OCI-LY1 (cell line): ENCODE results near the gene ZNF460.

Experiments
- EZH2 ChIP-seq: fragments of 200-600 bp; sonication (generic), shearing (Covaris generic); IDR thresholded peaks from 2 replicates; pipeline ENCODE4 v1.8.0; 2017; ENCODE audit warnings: borderline replicate concordance, mixed run types, mild to moderate bottlenecking, antibody characterized with exemption, low read length, moderate library complexity, mixed read lengths
- TF ChIP-seq, protein P1 (sequence below): fragments of 200-600 bp; sonication (generic), shearing (Covaris generic); IDR thresholded peaks from 2 replicates; pipeline ENCODE4 v1.5.1; 2017; ENCODE audit warnings: mild to moderate bottlenecking, antibody characterized with exemption, low read length, moderate library complexity, mixed read lengths

DNA sequence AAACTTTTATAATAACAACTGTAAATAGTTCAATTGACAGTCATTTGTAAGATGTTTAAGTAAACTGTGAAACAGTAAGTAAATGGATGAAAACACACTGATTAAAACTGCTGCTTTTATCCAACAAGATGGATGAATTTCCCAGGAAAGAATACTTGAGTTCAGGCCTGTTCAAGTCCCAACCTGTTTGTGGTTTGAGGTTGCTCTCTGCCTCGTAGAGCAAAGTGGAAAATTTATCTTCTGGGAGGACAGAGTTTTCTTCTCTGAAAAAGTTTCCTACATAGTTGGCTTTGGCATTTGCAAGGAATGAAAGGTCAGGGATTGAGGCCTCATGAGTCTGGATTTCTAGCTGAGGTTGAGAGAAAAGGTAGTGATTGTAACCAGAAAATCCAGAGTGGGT lies 24.8 kb downstream of the ZNF460 start:
- TF ChIP-seq, protein P1, sequence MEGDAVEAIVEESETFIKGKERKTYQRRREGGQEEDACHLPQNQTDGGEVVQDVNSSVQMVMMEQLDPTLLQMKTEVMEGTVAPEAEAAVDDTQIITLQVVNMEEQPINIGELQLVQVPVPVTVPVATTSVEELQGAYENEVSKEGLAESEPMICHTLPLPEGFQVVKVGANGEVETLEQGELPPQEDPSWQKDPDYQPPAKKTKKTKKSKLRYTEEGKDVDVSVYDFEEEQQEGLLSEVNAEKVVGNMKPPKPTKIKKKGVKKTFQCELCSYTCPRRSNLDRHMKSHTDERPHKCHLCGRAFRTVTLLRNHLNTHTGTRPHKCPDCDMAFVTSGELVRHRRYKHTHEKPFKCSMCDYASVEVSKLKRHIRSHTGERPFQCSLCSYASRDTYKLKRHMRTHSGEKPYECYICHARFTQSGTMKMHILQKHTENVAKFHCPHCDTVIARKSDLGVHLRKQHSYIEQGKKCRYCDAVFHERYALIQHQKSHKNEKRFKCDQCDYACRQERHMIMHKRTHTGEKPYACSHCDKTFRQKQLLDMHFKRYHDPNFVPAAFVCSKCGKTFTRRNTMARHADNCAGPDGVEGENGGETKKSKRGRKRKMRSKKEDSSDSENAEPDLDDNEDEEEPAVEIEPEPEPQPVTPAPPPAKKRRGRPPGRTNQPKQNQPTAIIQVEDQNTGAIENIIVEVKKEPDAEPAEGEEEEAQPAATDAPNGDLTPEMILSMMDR = no peak
- no peak for TF ChIP-seq EZH2
